IMR-90 (cell line): Measurements from ENCODE around the gene LRFN5.

Experiments
- BHLHE40 ChIP-seq: fragments of 150-350 bp; IDR thresholded peaks from 2 replicates; pipeline ENCODE4 v1.6.1; 2016; ENCODE audit warnings: mild to moderate bottlenecking, low read depth, low read length
- CEBPB ChIP-seq: IDR thresholded peaks from 2 replicates; pipeline ENCODE4 v1.6.1; 2012; ENCODE audit warnings: low read depth, low read length, improper control_type of control experiment
- CTCF ChIP-seq: conservative IDR thresholded peaks from 2 replicates; pipeline ENCODE4 v1.5.1; 2012; ENCODE audit warnings: mild to moderate bottlenecking, low read depth, low read length, improper control_type of control experiment
- ELK1 ChIP-seq: fragments of 150-350 bp; IDR thresholded peaks from 2 replicates; pipeline ENCODE4 v1.6.1; 2016; ENCODE audit warnings: low read depth, mild to moderate bottlenecking, low read length, moderate library complexity, borderline replicate concordance
- FOS ChIP-seq: fragments of 150-350 bp; IDR thresholded peaks from 2 replicates; pipeline ENCODE4 v1.6.1; 2016; ENCODE audit warnings: low read depth, low read length
- MAFK ChIP-seq: IDR thresholded peaks from 2 replicates; pipeline ENCODE4 v1.6.1; 2012; ENCODE audit warnings: low read depth, low read length, improper control_type of control experiment
- MXI1 ChIP-seq: IDR thresholded peaks from 2 replicates; pipeline ENCODE4 v1.6.1; 2012; ENCODE audit warnings: low read depth, mild to moderate bottlenecking, low read length, moderate library complexity, borderline replicate concordance
- POLR2A ChIP-seq: IDR thresholded peaks from 2 replicates; pipeline ENCODE4 v1.6.1; 2012; ENCODE audit warnings: mild to moderate bottlenecking, low read depth, low read length
- RAD21 ChIP-seq: IDR thresholded peaks from 2 replicates; pipeline ENCODE4 v1.6.1; 2012; ENCODE audit warnings: low read length, improper control_type of control experiment
- RCOR1 ChIP-seq: IDR thresholded peaks from 2 replicates; pipeline ENCODE4 v1.6.1; 2012; ENCODE audit warnings: mild to moderate bottlenecking, low read length, improper control_type of control experiment; ENCODE audit not compliant: insufficient replicate concordance
- RFX5 ChIP-seq: IDR thresholded peaks from 2 replicates; pipeline ENCODE4 v1.8.0; 2012; ENCODE audit warnings: low read depth, mild to moderate bottlenecking, low read length, moderate library complexity
- SMC3 ChIP-seq: fragments of 150-350 bp; IDR thresholded peaks from 2 replicates; pipeline ENCODE4 v1.6.1; 2016; ENCODE audit warnings: low read depth, mild to moderate bottlenecking, antibody characterized with exemption, low read length, moderate library complexity
- USF2 ChIP-seq: fragments of 150-350 bp; IDR thresholded peaks from 2 replicates; pipeline ENCODE4 v1.6.1; 2017; ENCODE audit warnings: mild to moderate bottlenecking, antibody characterized with exemption, low read length, low read depth

- TF ChIP-seq POLR2A (no peak), CTCF (no peak), RAD21 (no peak), RFX5 (no peak), RCOR1 (no peak), ELK1 (no peak), FOS (no peak), MAFK (no peak), BHLHE40 (no peak), MXI1 (no peak), SMC3 (no peak), CEBPB (no peak), USF2 (no peak)
These were observed 27.6 kb downstream of the LRFN5 start for GRCh38 chr14:41634286-41634685.
